HG03064 (cell line): ENCODE measurements around the gene AADACL4.

ENCODE experiments used
- ATAC-seq: cut with Tn5 transposase; IDR thresholded peaks from one replicate; pipeline ENCODE4 v1.9.1; 2021; ENCODE audit warnings: low read depth; ENCODE audit not compliant: unreplicated experiment

Gene AADACL4

DNA sequence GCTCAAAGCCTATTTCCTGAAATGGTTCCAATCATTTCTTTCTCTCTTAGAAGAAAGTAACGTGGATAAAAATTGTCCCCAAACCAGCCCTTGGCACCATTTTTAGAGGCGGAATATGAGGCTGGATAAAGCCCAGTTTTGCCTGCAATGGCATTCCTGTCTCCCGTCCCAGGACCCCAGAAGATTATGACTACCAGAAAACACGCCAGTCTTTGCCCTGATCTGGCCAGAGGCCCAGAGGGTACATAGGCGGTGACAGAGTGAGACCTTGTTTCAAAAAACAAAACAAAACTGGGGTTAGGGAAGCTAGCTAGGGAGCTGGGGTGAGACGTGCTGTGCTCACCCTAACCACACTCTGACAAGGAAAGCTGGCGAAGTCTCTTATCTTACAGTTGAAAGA lies at the start of gene AADACL4:
Gene AADACL4, plus strand, starts transcription at position 301 of the 400 bp plus-strand sequence. CDS start 462 bp downstream, outside the sequence.
- ATAC-seq: no peak

DNA sequence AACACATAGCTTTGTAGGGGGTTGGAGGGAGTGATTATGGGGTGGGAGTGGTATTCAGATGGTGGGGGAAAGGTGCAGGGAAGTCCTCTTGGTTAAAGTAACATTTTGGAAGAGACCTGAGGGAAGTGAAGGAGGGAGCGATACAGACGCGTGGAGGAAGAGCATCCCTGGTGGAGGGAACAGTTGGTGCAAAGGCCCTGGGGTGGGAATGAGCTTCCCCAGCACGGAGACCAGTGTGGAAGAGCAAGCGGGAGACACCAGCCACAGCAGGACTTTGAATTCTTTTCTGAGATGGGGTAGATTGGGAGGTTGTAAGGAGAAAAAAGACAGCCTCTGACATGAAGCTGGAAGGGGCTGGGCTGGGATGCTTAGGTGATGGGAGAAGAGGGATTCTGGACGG lies 49.4 kb upstream of the AADACL4 start:
- ATAC-seq: no peak

DNA sequence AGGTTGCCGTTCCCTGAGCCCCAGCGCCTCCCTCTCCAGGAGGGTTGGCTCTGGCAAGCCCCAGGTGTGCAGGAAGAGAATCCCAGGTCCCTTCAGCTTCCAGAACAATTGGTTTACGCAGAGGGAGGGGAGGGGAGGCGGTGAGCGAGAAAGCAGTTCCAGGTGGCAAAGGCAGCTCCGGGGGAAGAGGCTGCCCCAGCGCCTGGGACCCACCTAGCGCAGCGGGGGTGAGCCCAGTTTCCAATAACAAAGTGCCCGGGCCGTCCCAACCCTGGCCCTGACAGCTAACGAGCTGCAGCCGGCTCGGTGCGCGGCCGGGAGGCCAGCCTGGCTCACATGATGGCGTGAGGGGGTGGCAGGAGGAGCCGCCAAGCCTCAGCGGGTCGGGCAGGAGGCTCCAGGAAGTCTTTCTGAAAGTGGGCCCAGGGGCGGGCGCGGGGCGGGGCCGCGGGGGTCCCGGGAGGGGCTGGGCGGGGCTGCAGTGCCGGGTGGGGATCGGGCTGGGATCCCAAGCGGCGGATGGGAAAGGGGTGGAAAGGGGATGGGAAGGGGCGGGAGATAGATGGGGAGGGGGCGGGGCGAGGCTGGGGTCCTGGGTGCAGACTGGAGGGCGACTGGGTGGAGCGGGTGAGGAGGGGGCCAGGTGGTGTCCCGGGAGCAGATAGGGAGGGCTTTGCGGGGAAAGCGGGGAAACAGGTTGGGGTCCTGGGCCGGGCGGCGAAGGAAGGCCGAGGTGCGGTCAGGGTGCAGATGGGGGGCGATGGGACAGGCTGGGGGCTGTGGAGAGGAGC lies 48.7 kb upstream of the AADACL4 start:
- no peak for ATAC-seq

DNA sequence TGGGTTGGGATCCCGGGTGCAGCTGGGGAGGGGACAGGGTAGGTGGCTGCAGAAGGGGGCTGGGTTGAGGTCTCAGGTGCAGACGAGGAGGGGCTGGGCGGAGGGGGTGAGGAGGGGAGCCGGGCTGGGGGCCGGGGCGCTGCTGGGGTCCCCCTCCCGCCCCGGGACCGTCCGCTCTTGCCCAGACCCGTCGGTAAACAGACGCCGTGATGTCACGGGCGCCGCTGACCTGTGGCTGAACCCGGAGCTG lies 48.2 kb upstream of the AADACL4 start:
- no peak for ATAC-seq

DNA sequence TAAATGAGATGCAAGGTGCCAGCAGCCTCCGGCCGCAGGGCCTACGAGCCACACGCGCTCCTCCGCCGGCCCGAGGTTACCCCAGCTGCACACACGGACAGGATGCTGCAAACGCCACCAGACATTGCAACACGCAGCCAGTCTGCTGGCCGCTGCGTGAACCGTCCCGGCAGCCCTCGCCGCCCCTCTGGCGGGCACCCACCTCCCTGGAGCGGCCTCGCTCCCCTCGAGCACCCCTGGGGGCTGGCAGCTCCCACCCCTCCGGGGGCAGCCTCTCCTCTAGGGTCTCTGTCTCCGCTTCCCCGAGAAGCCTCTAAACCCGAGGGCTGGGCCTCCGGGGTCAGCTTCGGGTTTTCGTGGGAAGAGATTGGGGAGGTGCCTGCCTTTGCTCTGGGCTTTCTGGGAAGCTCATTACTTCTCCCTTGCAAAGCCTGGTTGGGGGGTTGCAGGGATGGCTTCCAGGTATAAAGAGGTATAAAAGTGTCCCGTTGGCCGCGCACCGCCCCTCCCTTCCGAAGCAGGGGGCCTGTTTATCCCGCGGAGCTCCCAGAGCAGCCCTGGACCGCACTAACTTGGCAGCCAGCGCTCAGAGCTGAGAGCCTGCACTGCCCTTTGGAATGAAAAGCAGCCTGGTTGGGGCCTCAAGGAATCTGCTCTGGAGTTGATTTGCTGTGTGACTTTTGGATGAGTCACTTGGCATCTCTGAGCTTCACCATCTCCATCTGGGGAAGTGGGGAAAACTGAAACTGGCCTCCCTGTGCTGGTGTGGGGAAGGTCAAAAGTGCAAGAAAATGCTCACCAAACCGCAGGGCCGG lies 47.7 kb upstream of the AADACL4 start:
- ATAC-seq: no peak

DNA sequence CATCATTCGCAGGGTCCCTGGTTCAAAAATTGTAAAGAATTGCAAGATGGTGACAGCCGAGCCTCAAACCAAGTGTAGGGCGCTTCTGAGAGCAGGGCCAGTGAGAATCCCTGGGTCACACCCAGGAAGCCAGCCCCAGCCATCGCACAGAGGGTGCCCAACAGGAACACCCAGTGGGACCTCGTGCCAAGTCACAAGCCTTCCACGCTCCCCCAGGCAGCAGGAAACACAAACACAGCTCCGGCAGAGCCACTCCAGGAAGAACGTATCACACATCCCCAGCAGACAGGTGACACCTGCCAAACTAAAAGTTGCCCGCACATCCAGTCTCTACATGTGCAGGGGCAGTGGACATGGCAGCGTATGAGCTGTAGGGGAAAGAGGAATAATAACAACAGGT lies 46.1 kb upstream of the AADACL4 start:
- ATAC-seq: no peak

DNA sequence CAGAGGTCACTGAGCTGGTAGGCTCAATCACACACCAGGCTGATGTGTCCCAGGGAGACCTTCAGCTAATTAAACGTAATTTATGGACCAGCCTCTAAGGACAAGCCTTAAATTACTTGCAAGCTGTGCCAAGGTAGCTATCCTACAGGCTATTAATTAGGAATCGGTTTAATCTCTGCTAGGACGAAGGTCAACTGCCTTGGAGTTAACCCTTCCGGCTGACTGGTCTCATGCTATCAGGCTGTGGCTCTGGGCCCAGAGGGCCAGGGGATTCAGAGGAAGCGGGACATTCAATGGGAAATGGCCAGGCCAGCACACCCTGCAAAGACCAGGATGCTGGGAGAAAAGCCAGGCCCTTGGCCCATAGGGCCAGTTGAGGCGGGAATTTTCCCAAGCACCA lies 44.9 kb upstream of the AADACL4 start:
- no peak for ATAC-seq

DNA sequence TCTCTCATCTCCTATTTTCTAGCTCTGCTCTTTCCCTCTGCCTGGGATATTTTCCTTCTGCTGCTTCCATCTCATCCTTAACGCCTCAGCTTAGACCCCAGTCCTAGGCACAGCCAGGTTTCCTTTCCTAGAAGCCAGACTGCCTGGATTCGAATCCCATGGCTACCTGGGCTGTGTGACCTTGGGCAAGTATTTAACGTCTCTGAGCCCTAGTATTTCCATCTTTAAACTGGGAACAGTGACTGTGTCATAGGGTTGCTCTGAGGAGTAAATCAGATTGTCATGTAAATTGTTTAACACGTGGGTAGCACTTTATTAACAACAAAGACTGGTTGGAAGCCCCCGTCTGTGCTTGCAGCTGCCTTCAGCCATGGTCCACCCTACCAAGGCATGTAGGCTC lies 44.2 kb upstream of the AADACL4 start:
- no peak for ATAC-seq

DNA sequence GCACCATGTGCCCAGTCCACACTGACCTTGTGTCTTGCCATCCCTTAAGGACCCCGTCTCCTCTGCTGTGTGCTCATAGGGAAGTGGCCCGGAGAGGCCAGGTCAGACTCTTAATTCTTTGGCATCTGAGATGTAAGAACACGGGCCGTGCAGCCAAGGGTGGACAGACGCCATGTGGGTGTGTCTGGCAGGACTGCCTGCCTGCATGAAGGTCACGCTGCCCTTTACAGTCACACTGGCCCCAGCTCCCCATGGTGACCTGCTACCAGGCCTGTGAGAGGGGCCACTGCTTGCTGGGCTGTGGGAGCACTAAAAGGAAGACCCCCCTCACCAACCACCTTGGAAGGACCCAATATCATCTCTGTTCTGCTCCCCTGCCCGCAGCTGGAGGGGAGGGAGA lies 43.5 kb upstream of the AADACL4 start:
- no peak for ATAC-seq

DNA sequence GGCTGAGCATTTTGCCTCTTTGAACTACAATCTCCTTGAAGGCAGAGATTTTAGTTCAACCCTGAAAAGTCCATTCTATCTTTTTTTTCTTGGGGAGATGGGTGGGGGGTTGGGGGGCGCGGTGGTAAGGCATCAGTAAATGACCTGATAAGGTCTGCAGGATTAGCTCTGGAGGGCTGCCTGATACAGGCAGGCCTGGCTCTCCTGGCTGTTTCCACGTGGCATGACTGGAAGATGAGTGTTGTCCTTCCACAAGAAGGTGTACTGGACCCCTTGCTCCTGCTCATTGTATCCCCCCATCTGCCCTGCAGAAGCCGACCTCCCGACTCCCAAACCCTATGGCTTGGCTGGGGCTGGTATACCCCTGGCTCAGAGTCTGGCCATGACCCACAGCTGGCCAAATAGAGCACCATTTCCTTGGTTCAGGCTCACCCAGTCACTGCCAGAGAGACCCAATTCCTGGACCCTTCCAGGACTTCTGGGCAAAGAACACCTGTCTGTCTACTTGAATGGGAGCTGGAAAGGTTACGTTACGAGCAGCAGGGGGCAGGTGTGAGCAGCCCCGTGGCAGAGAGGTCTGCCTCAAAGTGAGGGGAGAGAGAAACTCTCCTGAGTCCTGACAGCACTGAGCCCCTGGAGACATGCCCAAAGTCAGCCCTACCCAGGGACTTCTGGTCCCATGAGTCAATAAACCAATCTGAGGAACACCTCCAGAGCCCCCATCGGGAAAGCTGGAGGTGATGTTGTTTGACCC lies 42.8 kb upstream of the AADACL4 start:
- ATAC-seq: no peak

DNA sequence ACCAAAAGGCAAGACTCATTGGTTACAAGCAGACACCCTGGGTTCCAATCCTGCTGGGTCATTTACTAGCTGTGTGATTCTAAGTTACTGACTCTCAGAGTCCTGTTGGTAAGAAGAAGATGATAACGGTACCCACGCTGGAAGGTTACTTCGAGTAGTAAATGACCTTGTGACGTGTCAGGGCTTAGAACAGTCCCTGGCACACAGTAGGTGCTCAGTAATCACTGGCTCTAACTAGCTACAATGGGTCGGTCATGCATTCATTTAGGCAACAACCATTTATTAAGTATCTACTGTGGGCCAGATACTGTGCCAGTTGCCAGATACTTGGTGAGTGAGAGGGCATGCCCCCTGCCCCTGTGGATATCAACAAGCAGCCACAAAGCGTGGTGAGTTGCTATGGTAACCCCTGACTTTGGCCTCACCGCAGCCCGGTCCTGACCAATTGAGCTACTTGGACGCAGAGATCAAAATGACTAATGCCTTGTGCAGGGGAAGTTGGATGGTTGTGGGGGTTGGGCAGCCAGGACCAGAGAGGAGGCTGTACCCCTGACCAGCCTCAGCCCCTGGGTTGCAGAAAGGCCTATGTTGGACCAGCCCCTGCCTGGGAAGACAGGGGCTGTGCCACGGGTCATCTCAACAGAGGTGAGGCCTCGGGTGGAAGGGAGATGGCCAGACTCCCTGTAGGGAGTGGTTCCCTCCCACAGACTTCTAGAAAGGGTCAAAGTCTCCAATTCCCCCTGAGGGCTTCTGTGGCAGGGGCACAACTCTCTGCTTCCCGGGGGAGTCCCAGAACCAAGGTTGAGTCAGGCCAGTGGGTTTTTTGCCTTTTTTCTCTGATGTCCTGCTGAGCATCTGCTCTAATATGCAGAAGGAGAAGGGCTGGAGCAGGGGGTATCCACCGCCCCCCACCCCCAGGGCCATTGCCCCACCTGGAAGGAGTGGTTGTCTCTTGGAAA lies 41.9 kb upstream of the AADACL4 start:
- ATAC-seq: no peak

DNA sequence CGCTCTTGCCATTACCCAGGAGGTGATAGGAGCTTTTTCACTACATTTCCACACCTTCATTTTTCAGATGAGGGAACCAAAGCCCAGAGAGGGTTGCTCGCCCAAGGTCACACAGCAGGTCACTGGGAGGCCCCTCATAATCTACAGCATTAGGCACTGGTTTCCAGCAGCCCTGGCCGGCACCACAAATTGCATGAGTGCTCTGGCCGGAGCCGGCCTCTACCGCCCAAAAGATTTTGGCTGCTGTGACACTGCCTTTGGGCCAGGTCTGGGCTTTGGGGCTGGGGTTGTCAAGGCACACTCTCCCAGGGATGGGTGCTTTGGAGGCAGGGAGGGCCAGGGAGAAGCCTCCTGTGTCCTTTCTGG lies 41.2 kb upstream of the AADACL4 start:
- ATAC-seq: no peak

DNA sequence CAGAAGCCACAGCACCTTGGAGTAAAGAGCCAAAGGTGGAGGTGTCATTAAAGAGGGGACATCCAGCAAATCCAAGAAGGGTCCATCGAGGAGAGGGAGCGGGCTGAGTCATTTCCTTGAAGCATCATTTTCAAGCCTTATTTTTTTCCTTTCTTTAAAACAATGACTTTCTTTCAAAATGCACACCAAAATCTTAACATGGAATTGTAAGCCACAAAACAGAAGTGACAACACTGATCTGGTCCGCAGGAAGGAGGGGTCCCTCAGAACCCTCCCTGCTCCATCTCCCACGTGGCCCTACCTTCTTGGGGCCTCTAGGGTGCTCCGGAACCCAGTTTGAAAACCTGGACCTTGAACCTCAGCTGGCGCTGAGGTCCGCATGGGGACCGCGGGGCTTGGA lies 40.7 kb upstream of the AADACL4 start:
- no peak for ATAC-seq

DNA sequence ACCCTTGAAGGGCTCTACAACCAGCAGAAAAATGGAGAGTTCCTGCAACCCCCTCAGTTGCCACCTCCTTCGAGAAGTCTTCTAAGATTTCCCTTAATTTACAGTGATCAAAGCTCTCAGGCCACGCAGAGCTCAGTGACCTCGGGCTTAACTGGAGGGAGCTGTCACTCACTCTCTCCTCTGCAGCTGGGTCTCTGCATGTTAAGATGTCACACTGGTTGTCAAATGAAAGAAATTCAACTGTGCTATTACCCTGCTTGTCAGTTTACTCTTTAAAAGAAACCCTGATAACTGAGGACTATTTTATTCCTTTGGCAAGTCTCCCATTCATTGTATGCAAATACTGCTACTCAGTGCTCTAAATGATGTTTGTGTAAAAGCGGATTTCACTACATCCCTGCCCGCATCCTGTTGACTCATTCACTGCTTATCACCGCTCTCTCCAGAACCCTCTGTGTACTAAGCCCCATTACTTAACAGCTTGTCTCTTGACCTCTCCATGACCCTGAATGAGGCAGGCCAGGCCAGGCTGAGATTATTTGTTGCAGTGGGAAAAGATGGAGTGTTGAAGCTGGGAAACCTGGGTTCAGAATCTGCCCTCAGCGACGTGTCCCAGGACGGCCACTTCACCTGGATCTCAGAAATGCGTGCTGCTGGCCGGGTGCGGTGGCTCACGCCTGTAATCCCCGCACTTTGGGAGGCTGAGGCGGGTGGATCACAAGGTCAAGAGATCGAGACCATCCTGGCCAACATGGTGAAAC lies 39.6 kb upstream of the AADACL4 start:
- no peak for ATAC-seq

DNA sequence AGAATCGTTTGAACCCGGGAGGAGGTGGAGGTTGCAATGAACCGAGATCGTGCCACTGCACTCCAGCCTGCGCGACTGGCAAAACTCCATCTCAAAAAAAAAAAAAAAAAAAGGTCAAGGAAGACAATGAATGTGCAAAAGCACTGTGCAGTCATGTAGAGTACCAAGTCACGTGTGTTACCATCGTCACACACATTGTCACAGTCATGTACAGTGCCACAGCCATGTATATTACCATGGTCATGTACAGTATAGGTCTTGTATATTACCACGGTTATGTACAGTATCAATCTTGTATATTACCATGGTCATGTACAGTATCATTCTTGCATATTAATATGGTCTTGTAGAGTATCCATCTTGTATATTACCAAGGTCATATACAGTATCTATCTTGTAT lies 38.9 kb upstream of the AADACL4 start:
- ATAC-seq: no peak

DNA sequence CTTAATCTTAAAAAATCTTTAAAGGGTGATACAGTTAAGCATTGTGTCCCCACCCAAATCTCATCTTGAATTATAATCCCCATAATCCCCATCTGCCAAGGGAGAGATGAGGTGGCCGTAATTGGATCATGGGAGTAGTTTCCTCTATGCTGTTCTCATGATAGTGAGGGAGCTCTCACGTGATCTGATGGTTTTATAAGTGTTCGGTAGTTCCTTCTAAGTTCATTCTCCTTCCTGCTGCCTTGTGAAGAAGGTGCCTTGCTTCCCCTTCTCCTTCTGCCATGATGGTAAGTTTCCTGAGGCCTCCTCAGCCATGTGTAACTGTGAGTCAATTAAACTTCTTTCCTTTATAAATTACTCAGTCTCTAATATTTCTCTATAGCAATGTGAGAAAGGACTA lies 36.6 kb upstream of the AADACL4 start:
- ATAC-seq: no peak

DNA sequence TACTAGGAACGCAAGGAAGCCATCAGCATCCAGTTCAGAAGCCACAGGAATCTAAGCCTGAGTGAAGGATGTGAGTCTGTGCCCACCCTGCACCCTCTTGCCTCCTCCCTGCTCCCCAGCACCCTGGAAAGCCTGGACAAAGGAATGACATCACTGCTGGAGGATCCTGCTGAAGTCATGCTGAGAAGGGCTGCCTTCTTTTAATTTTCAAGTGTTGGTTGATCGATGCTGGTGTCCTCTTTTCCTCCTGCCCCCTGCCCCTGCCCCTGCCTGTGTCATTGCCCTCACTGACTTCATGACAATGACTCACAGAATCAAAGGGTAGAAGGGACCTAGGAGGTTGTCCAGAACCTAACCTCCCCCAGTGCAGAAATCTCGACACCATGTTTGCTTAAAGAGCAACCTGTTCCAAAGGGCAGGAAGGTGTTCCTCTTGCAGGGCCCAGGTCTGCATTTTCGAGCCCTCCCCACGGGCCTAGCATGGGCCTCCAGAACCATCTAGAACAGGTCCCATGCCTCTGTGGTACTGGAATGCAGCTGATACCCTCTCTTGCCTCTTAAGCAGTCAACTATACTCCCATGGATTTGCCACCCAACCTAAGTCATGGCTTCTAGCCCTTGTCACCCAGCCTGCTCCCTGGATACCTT lies 35.5 kb upstream of the AADACL4 start:
- ATAC-seq: no peak

DNA sequence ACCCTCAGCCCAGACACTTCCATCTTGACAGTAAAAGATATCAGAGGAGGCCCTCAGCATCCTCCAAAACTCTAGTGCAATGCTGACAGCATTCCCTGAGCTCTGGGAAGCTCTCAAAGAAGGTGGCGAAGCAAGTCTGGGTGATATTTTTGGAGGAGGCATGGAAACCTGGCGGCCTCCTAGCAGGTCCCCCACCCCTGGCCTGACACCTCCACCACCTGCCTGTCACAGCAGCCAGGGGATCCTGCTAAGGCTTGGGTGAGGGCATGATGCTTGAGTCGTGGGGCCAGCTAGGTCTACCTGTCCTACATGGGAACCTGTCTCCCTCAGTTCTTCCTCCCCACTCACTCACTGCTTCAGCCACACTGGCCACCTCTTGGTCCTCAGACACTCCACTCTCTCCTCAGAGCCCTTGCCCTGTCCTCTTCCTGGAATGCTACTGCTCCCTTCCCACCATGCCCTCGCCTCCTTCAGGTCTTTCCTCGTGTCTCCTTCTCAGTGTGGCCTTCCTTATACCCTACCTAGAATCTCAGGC lies 34.3 kb upstream of the AADACL4 start:
- no peak for ATAC-seq

DNA sequence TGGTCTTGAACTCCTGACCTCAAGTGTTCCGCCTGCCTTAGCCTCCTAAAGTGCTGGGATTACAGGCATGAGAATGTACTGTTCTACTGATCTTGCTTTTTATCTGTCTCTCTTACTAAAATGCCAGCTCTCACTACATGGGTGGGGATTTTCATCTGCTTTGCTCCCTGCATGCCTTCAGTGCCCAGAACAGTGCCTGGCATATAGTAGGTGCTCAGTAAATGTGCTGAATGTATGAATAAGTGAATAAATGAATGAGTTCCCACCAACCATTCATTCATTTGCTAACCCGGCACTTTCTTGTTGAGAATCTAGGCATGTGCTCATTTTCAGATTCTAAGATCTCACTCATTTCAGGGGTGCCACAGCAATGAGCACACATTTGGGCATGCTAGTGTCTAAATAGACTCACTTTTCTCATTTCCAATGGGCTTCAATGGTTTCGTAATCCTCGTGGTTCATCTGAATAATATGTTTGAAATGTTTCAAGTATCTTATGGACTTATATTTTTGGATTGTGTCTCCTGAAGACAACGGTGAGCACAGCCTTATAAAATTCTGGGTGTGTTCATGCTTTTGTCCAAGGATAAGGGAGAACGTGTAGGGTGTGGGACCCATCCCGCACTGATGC lies 33.5 kb upstream of the AADACL4 start:
- no peak for ATAC-seq
